ENCODE results near the gene PCDHGB5. TPM values are rescaled to one million over a fixed set of nuclear protein-coding genes. Genes with fewer than 3 reads are reported as not detected.

Gene PCDHGB5
- total RNA-seq = 16.2 and 25.0 TPM in 2 replicates

GRCh38 chr5:141397756-141398551 lies at the start of gene PCDHGB5:
TSS of gene PCDHGB5 (plus strand) at chr5:141397947. CDS start at chr5:141398128, 181 bp downstream.

GRCh38 chr5:141349917-141350619 lies 47.7 kb upstream of the PCDHGB5 start, which contains the start of gene PCDHGB1:
TSS of gene PCDHGB1 (plus strand) at chr5:141350099. CDS start at chr5:141350261, 162 bp downstream.

GRCh38 chr5:141354900-141355469 lies 42.8 kb upstream of the PCDHGB5 start, which contains the start of gene PCDHGA4:
TSS of gene PCDHGA4 (plus strand) at chr5:141355021. CDS start at chr5:141355108, 87 bp downstream.

GRCh38 chr5:141359790-141360426 lies 37.8 kb upstream of the PCDHGB5 start, which contains the start of gene PCDHGB2:
TSS of gene PCDHGB2 (plus strand) at chr5:141359994. CDS start at chr5:141360136, 142 bp downstream.

GRCh38 chr5:141363952-141364660 lies 33.6 kb upstream of the PCDHGB5 start, which contains the start of gene PCDHGA5:
TSS of gene PCDHGA5 (plus strand) at chr5:141364162. CDS start at chr5:141364331, 169 bp downstream.

GRCh38 chr5:141369994-141370848 lies 27.5 kb upstream of the PCDHGB5 start, which contains the start of gene PCDHGB3:
TSS of gene PCDHGB3 (plus strand) at chr5:141370242. CDS start at chr5:141370395, 153 bp downstream.

GRCh38 chr5:141373673-141374317 lies 24.0 kb upstream of the PCDHGB5 start, which contains the start of gene PCDHGA6:
TSS of gene PCDHGA6 (plus strand) at chr5:141373891. CDS start at chr5:141374084, 193 bp downstream.

GRCh38 chr5:141382469-141383294 lies 15.1 kb upstream of the PCDHGB5 start, which contains the start of gene PCDHGA7:
TSS of gene PCDHGA7 (plus strand) at chr5:141382742. CDS start at chr5:141382900, 158 bp downstream.

GRCh38 chr5:141387557-141388311 lies 10.0 kb upstream of the PCDHGB5 start, which contains the start of gene PCDHGB4:
TSS of gene PCDHGB4 (plus strand) at chr5:141387698. CDS start at chr5:141387885, 187 bp downstream.

GRCh38 chr5:141392429-141393198 lies 5.1 kb upstream of the PCDHGB5 start, which contains the start of gene PCDHGA8:
TSS of gene PCDHGA8 (plus strand) at chr5:141392633. CDS start at chr5:141392814, 181 bp downstream.

GRCh38 chr5:141402553-141403243 lies 5.0 kb downstream of the PCDHGB5 start, which contains the start of gene PCDHGA9:
TSS of gene PCDHGA9 (plus strand) at chr5:141402778. CDS start at chr5:141402953, 175 bp downstream.

GRCh38 chr5:141407790-141408505 lies 10.2 kb downstream of the PCDHGB5 start, which contains the start of gene PCDHGB6:
TSS of gene PCDHGB6 (plus strand) at chr5:141408021. CDS start at chr5:141408203, 182 bp downstream.

GRCh38 chr5:141412854-141413539 lies 15.2 kb downstream of the PCDHGB5 start, which contains the start of gene PCDHGA10:
TSS of gene PCDHGA10 (plus strand) at chr5:141412987. CDS start at chr5:141413176, 189 bp downstream.

GRCh38 chr5:141417494-141418172 lies 19.9 kb downstream of the PCDHGB5 start, which contains the start of gene PCDHGB7:
TSS of gene PCDHGB7 (plus strand) at chr5:141417677. CDS start at chr5:141417860, 183 bp downstream.

